RWPE2 (cell line): ENCODE measurements around the gene BAG5.
A peak's percentile ranks its signal among the peaks of the same experiment; 100 is the strongest.

Source experiments
- ATAC-seq: fragments of 200-7000 bp; cut with Tn5 transposase; 3 replicates; pipeline ENCODE4 v1.9.1; 2021; ENCODE audit warnings: low read depth
- DNase-seq: peaks from one replicate; pipeline ENCODE4 v3.0.0-alpha.2; 2020; ENCODE audit warnings: low spot score
- H3K27ac ChIP-seq: fragments of 450-650 bp; 2 replicates; pipeline ENCODE4 v1.5.1; 2017; ENCODE audit warnings: mild to moderate bottlenecking; ENCODE audit not compliant: poor library complexity, severe bottlenecking
- H3K27me3 ChIP-seq: fragments of 250-450 bp; sonication (Bioruptor Pico); 2 replicates; pipeline ENCODE4 v1.5.1; 2021; ENCODE audit warnings: mild to moderate bottlenecking, moderate library complexity; ENCODE audit not compliant: insufficient read depth, poor library complexity, severe bottlenecking
- H3K36me3 ChIP-seq: fragments of 250-450 bp; sonication (Bioruptor Pico); 2 replicates; pipeline ENCODE4 v1.5.1; 2020; ENCODE audit warnings: low read depth, mild to moderate bottlenecking, moderate library complexity
- H3K4me1 ChIP-seq: fragments of 250-450 bp; sonication (Bioruptor Pico); 2 replicates; pipeline ENCODE4 v1.5.1; 2021; ENCODE audit warnings: mild to moderate bottlenecking, moderate library complexity; ENCODE audit not compliant: insufficient read depth, poor library complexity, severe bottlenecking
- H3K4me3 ChIP-seq: fragments of 250-450 bp; sonication (Bioruptor Pico); 2 replicates; pipeline ENCODE4 v1.5.1; 2021; ENCODE audit warnings: mild to moderate bottlenecking, moderate library complexity; ENCODE audit not compliant: severe bottlenecking
- H3K9me3 ChIP-seq: fragments of 250-450 bp; sonication (Bioruptor Pico); 2 replicates; pipeline ENCODE4 v1.5.1; 2021; ENCODE audit warnings: mild to moderate bottlenecking, moderate library complexity; ENCODE audit not compliant: severe bottlenecking
- CTCF ChIP-seq: fragments of 450-650 bp; IDR thresholded peaks from one replicate; pipeline ENCODE4 v1.5.1; 2017; ENCODE audit warnings: mild to moderate bottlenecking, moderate library complexity; ENCODE audit not compliant: poor library complexity, severe bottlenecking

Gene BAG5

GRCh38 chr14:103576371-103577024, 14.0 kb upstream of the BAG5 start:
- H3K27ac ChIP-seq: peak overlapping the region; percentile 19
- DNase-seq (peak; percentile 96), ATAC-seq (peak; percentile 99)
- no peak overlapping the region for H3K4me3 ChIP-seq
- H3K4me1 ChIP-seq: peaks cover 13% of the 10 kb centered on the region
- H3K36me3 ChIP-seq: peaks cover 61% of the 10 kb centered on the region
- H3K27me3 ChIP-seq: no peaks in the 10 kb centered on the region
- no peak for TF ChIP-seq CTCF
- H3K9me3 ChIP-seq: no peaks in the 10 kb centered on the region

GRCh38 chr14:103574707-103575285, 12.3 kb upstream of the BAG5 start:
- no peak overlapping the region for H3K27ac ChIP-seq
- no peaks in the 10 kb centered on the region for H3K27me3 ChIP-seq
- ATAC-seq (no peak), DNase-seq (no peak)
- no peak for TF ChIP-seq CTCF
- no peaks in the 10 kb centered on the region for H3K9me3 ChIP-seq
- H3K4me3 ChIP-seq: no peak overlapping the region
- H3K36me3 ChIP-seq: peaks cover 60% of the 10 kb centered on the region
- peaks cover 13% of the 10 kb centered on the region for H3K4me1 ChIP-seq

- Histone ChIP-seq H3K36me3 (peaks cover 60% of the 10 kb centered on the region), H3K9me3 (no peaks in the 10 kb centered on the region), H3K4me3 (no peak overlapping the region), H3K27me3 (no peaks in the 10 kb centered on the region), H3K4me1 (peaks cover 13% of the 10 kb centered on the region), H3K27ac (no peak overlapping the region)
- TF ChIP-seq CTCF: no peak
- ATAC-seq (no peak), DNase-seq (no peak)
These were observed 11.6 kb upstream of the BAG5 start for GRCh38 chr14:103574104-103574503.

- Histone ChIP-seq H3K9me3 (no peaks in the 10 kb centered on the region), H3K27me3 (no peaks in the 10 kb centered on the region), H3K4me3 (no peak overlapping the region), H3K36me3 (peaks cover 35% of the 10 kb centered on the region), H3K4me1 (no peaks in the 10 kb centered on the region), H3K27ac (no peak overlapping the region)
- no peak for TF ChIP-seq CTCF
- DNase-seq: no peak
- no peak for ATAC-seq
These were observed 7.0 kb upstream of the BAG5 start for GRCh38 chr14:103569408-103569807.

GRCh38 chr14:103568952-103569351, 6.5 kb upstream of the BAG5 start:
- Histone ChIP-seq H3K27ac (no peak overlapping the region), H3K9me3 (no peaks in the 10 kb centered on the region), H3K36me3 (peaks cover 30% of the 10 kb centered on the region), H3K4me3 (no peak overlapping the region), H3K27me3 (no peaks in the 10 kb centered on the region), H3K4me1 (no peaks in the 10 kb centered on the region)
- ATAC-seq: no peak
- no peak for DNase-seq
- no peak for TF ChIP-seq CTCF
